Activated CD4-positive, alpha-beta T cell treated with anti-CD3 and anti-CD28 coated beads for 4 hours (primary cell): ENCODE data around the gene ACOX3.

Source experiments
- DNase-seq, 2 donors: peaks; one replicate each; pipeline ENCODE4 v3.0.0-alpha.2; 2020

The ACOX3 gene

DNA sequence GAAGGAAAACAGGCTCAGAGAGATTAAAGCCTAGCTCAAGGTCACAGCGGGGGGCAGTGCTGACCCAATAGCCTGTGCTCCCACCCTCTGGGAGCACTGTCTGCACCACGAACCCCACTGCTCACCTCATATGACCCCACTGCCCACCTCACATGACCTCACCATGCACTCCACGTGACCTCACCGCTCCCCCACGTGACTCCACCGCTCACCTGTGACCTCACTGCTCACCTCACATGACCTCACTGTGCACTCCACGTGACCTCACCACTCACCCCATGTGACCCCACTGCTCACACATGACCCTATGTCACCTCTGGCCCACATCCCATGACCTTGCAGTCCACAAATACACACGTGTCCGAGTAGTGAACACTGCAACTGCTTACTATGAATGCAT lies 55.4 kb downstream of the ACOX3 start:
- no peak for DNase-seq

DNA sequence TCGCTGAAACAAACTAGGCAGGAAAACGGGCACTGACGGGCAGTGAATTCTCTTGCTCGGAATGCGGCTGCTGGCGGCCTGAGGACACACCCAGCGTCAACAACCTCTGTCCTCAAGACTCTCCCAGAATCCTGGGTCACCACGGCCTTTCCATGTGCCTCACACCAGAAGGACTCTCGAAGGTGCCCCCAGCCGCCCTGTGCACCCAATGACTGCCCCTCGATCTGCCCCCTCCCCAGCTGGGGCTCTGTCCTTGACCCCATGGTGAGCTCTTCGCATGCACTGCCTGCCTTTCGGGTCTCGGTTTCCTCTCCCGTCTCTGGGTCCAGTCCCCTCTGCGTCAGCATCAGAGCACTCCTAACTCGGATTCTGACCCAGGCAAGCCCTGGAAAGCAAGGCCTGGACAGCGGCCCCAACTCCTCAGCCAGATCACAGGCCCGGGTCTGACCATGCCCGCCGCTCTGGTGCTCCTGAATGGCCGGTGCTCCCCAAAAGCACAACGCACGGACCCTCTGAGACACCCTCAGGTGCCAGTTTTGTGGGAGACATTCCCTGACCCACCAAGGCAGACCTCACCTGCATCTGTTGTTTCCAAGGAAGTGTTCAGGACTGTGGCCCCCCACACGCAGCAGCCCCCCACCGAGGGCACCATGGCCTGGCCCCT lies 56.0 kb downstream of the ACOX3 start:
- DNase-seq: no peak

DNA sequence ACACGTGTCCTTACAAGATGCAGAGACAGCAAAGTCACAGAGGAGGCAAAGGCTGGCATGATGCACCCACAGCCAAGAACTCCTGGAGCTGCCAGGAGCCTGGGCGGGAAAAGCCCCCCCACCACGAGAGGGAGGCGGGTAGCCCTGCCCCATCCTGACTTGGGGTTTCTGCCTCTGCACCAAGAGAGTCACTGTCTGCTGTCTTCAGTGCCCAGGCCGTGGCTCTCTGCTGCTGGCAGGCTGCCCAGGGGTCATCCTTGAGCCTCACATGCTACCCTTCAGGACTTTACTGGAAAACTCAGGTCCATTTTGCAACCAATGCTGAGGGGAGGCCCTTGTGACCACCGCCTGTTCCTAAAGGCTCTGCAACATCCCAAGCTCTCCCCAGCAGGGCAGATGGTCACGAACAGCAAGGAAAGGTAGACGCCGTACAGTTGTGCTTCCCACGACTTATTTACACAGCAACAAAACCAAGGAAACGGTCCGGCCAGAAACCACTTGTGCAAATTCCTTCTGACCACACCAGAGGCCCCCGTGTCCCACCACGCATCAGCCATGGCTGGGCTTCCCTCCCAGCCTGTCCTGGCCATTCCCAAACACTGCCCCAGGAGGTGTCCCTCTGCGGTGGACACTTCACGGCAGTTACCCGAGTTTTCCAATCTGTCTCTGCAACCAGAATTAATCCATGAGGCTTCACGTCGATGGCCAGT lies 56.9 kb downstream of the ACOX3 start:
- no peak for DNase-seq

GRCh38 chr4:8383016-8383415 lies 57.5 kb downstream of the ACOX3 start:
- DNase-seq: no peak

DNA sequence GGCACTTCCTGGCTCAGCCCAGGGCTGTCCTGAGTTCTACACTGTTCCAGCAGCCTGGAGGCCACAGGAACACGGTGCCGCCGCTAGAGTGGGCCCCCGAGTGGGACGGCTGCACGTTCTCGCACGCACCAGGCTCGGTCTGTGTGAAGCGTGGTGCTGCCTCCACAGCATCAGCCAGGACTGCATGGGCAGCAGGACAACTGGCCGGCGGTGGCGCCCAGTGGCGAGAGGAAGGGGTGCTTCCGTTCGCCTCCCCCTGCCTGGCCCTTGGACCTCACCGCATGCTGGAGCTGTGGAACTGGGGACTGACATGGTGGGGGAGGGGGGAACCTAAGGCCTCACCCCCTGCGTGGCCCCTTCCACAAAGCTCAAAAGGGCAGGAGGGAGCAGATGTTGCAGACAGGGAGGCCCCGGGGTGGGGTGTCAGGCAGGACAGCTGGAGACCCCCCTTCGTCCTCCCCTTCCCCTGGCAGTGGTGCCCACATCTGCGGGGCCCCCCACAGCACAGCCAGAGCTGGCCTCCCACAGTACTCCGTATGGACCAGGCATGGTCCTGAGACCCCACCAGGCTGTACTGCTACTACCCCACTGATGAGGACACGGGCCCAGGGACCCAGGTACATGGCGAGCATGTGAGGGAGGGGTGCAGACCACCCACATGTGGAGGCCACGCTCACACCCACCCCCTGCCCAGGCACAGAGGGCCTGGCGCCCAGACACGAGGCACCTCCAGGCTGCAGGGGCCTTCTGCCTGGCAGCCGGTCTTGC lies 58.5 kb downstream of the ACOX3 start:
- DNase-seq: no peak

- no peak for DNase-seq
These were observed 59.8 kb downstream of the ACOX3 start for GRCh38 chr4:8380511-8381415.

DNA sequence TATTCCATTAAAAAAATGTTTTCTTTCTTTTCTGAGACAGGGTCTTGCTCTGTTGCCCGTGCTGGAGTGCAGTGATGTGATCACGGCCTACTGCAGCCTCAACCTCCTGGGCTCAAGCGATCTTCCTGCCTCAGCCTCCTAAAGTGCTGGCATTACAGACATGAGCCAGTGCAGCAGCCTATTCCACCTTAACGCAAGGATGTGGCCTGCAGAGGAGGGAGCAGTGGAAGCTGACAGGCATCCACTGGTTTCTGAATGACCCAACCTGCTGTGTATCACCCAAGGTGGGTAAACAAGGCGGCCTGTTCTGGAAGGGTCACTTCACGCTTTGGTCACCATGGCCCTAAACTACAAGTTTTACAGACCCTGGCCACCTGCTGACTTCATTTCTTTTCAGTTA lies 60.8 kb downstream of the ACOX3 start:
- DNase-seq: no peak

DNA sequence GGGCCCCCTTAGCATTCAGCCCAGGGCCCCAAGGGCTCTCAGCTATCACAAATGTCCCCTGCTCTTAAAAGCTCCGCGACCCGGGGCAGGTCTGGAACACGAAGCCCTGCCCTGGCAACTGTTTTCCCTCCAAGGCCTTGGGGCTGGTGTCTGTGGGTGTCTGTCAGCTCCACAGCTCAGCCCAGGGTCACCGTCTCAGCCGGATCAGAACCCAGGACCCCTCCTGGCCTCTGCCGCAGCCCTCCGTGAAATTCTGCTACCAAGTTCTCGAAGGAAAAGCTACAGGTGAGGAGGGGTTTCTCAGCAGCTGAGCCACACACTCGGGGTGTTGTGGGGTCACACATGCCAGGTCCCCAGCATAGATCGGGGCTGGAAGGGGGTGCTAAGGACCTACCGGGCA lies 61.2 kb downstream of the ACOX3 start:
- no peak for DNase-seq

DNA sequence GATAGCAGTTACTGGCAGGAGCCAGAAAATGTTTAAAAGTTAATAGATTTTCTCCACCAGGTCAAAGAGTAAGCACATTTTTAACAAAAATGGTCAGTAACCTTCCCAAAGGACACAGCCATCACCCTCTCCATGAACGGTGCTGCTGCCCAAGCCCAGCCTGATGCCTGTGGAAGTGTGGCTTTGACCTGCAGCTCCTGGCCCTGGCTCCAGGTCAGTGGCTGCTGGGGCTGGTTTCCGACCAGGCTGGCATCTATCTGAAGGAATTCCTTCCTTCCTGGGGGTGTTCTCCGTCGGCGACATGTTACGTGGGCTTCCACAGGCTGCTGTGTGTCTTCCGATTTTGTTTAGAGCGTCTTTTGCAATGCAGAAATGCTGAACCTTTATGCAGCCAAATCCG lies 61.7 kb downstream of the ACOX3 start:
- DNase-seq: no peak

- DNase-seq: no peak
These were observed 62.3 kb downstream of the ACOX3 start for GRCh38 chr4:8378101-8378724.

DNA sequence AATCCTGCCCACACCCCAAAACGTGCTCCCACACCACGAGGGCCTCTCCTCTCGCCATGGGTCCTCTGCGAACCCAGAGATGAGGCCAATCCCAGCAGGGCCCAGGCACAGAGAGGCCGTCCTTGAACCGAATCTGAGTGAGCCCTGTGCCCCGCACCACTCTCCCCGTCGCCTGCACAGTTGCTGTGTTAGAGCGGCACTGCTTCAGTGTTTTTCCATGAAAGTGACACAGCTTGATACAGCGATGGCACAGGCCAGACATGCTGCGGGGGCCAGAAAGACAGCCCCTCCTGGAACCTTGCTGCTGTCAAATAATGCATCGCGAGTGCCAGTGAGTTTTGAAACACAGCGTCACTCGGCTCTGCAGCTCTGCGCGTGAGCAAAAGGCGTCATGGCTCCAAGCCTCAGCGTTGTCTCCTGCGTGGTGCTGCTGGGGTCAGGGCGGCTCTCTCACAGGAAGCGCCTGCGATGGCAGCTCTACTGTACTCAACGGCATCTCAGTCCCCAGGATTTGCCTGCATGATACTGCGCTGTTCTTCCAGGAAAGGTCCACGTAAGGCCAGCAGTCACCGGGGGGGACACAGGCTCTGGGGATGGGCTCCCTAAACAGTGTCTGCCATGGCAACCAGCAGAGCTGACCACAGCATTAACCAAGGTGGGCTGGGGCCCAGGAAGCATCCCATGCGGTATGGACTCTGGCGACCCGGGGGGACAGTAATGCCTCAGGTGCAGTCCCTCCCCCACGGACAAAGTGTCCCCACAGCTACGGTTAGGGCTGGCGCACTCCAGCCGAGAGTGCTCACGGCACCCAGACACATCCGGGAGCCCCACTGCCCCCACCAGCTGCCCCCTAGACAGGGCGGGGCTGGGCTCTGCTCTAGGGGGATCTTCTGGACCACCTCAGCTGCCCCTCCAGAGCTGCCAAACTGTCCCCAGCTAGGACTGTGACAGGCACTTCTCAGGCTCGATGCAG lies 63.1 kb downstream of the ACOX3 start:
- DNase-seq: no peak

DNA sequence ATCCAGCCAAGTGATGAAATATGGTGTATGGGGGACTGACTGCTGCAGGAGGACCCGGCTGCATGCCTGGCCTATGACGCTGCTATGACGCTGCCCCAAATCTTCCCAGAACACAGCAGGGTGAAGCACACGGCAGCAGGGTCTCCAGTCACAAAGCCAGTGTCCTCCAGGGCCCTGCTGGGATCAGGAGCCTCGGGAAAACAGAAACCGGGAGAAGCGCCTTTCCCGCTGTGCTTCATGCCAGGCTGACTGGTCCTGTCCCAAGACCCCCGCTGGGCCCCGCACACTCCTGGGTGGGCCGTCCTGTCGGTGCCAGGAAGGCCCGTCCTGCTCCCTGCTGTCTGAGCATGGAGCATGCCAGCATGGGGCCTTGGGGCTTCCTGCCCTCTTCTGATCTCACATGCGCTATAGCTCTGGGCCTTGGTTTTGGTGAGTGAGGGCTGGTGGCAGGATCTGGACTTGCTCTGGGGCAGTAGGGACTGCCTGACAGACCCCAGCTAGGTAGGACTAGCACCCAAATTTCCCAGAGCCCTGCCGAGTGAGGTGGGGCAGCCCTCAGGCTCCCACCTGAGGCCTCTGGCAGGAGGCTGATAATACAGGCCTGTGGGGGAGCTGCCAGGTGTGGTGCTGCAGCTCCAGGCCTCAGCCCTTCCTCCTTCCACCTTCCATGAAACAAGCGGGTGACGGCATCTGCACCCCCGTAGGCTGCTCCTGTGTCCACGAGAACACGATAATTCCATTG lies 64.0 kb downstream of the ACOX3 start:
- no peak for DNase-seq

DNA sequence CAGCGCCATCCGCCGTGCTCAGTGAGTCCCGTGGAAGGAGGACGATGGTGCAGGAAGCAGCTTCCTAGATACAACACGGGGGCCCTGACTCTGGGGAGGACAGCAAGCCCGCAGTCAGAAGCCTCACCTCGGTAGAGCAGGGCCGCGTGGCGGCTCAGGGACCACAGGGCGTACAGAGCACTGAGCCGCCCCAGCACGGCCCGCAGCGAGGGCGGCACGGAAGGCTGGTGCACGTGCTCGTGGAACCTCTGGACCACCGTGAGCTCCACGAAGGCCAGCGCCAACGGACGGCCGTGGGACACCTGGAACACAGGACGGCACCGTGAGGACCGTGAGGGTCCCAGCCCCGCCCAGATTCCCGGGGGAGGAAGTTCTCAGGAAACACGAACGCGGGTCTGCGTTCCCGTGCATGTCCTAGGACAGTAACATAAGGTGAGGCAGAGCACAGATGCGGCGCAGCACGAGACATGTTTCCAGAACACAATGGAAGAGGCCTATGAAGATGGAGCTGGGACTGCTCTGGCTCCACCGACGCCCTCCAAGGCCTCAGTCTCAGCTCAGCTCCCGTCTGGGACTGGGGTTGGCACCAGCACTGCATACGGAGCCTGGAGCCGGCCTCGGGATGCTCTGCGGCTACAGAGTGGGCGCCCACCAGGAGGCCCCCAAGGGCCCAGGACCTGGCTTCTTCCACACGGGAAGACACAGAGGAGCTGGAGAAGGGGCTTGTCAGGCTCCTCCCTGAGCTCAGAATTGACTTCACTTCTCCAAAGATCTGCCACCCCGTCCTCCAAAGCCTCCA lies 65.5 kb downstream of the ACOX3 start:
- DNase-seq: no peak

GRCh38 chr4:8373973-8374545 lies 66.5 kb downstream of the ACOX3 start:
- DNase-seq: no peak

- no peak for DNase-seq
These were observed 67.1 kb downstream of the ACOX3 start for GRCh38 chr4:8373270-8373972.

DNA sequence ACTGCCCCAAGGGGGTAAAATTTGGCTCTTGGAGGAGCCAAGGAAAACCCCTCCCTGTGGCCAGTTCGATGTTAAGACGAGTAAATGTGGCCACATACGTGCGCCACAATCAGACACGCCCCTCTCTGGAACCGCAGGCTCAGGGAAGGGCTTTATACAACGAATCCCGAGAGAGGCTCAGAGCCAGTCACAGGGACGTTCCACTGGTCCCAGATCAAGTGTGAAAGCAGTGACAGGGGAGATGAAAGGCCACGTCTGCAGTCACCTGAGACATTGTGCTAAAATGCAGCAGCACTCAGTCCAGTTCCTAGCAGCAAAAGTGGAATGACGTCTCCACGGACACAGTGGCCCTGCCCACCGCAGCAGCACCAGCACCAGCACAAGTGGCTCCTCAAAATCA lies 68.0 kb downstream of the ACOX3 start:
- no peak for DNase-seq

DNA sequence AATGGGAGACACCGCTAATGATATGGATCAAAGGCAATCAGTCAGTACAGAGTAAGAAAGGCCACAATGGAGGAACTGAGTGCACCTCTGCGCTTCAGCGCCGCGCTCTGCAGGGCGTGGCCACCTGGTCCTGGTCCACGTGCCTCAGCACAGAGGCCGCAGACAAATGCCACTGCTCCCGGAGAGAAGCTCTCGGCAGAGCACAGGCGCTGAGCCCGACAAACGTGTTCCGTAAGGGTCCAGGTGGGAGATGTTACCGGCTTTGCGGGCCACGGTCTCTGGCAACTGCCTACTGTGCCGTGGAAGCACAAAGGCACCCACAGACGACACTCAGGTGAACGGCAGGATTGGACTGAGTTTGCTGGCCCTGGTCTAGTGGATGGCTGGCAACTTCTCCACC lies 68.9 kb downstream of the ACOX3 start:
- DNase-seq: no peak

GRCh38 chr4:8370835-8371595 lies 69.5 kb downstream of the ACOX3 start:
- DNase-seq: no peak
